Lower leg skin (tissue), 3 donors: ENCODE results near the gene CALHM3.

ENCODE experiments used
- CTCF ChIP-seq, 3 donors: fragments of 450-650 bp; IDR thresholded peaks; one replicate each; pipeline ENCODE4 v1.5.1; 2016; ENCODE audit warnings: antibody characterized with exemption in 3 of 3, mild to moderate bottlenecking in 3 of 3, moderate library complexity in 2 of 3
- POLR2A ChIP-seq, 2 donors: fragments of 450-650 bp; IDR thresholded peaks; one replicate each; pipeline ENCODE4 v1.6.1; 2016 to 2017; ENCODE audit warnings: antibody characterized with exemption in 2 of 2, mild to moderate bottlenecking in 1 of 2, moderate library complexity in 1 of 2

- TF ChIP-seq CTCF (IDR thresholded peaks at IDR 0.05), result no peak
- TF ChIP-seq POLR2A (IDR thresholded peaks at IDR 0.05), result no peak
Measured at GRCh38 chr10:103475437-103475836, 3.6 kb downstream of the CALHM3 start.
